NB4 (cell line): ENCODE data around the gene LITAFD.

Experiments used
- DNase-seq: peaks from one replicate; pipeline ENCODE4 v3.0.0; 2010; ENCODE audit warnings: low read depth
- H3K4me3 ChIP-seq: one replicate; pipeline ENCODE4 v1.5.1; 2011; ENCODE audit warnings: mild to moderate bottlenecking, low read depth, low read length, moderate library complexity
- CTCF ChIP-seq: IDR thresholded peaks from one replicate; pipeline ENCODE4 v1.5.1; 2012; ENCODE audit warnings: low read depth, low read length
- MAX ChIP-seq: IDR thresholded peaks from 2 replicates; pipeline ENCODE4 v1.6.1; 2011; ENCODE audit warnings: low read depth, low read length
- MYC ChIP-seq: IDR thresholded peaks from 2 replicates; pipeline ENCODE4 v1.6.1; 2011; ENCODE audit warnings: low read depth, low read length
- POLR2A ChIP-seq: IDR thresholded peaks from 2 replicates; pipeline ENCODE4 v1.6.1; 2011; ENCODE audit warnings: mild to moderate bottlenecking; ENCODE audit not compliant: insufficient read length; ENCODE audit errors: extremely low read depth

LITAFD gene

GRCh38 chr16:8908810-8909468 is 26.8 kb downstream of the LITAFD start:
- DNase-seq: no peak
- no peak overlapping the region for H3K4me3 ChIP-seq
- TF ChIP-seq MYC (no peak), CTCF (no peak), MAX (no peak), POLR2A (no peak)

- no peak overlapping the region for H3K4me3 ChIP-seq
Observed at GRCh38 chr16:8910811-8911210, 28.7 kb downstream of the LITAFD start.

GRCh38 chr16:8912793-8913192 is 30.6 kb downstream of the LITAFD start:
- H3K4me3 ChIP-seq: no peak overlapping the region
- DNase-seq: no peak
- no peak for TF ChIP-seq CTCF
- TF ChIP-seq MYC: no peak
- TF ChIP-seq MAX: no peak

More at GRCh38 chr16:8910811-8911210, 28.7 kb downstream of the LITAFD start:
- TF ChIP-seq CTCF (no peak), MAX (no peak), POLR2A (no peak), MYC (no peak)
- DNase-seq: no peak

GRCh38 chr16:8914098-8914497 is 31.9 kb downstream of the LITAFD start:
- TF ChIP-seq POLR2A: no peak
- TF ChIP-seq MYC: no peak
- no peak for TF ChIP-seq MAX
- no peak for TF ChIP-seq CTCF
- H3K4me3 ChIP-seq: no peak overlapping the region
- DNase-seq: no peak

GRCh38 chr16:8915722-8916301 is 33.7 kb downstream of the LITAFD start:
- TF ChIP-seq CTCF (no peak), MAX (no peak), MYC (no peak), POLR2A (no peak)
- no peak for DNase-seq

More at GRCh38 chr16:8915722-8916301, 33.7 kb downstream of the LITAFD start:
- no peak overlapping the region for H3K4me3 ChIP-seq
